ENCODE data around the gene IRF2.

IRF2 gene

GRCh38 chr4:184375027-184375426 is 99.3 kb downstream of the IRF2 start:
- FAIRE-seq (no peak), DNase-seq (ENCODE audit: insufficient read length, low spot score) (no peak)
- no peak for TF ChIP-seq CTCF (IDR thresholded peaks at IDR 0.05; ENCODE audit: insufficient read depth, missing control alignments)

GRCh38 chr4:184373886-184374405 is 100.4 kb downstream of the IRF2 start:
- DNase-seq (ENCODE audit: insufficient read length, low spot score), result no peak
- no peak for TF ChIP-seq CTCF (IDR thresholded peaks at IDR 0.05; ENCODE audit: insufficient read depth, missing control alignments)
- no peak for FAIRE-seq

GRCh38 chr4:184371390-184371787 is 103.0 kb downstream of the IRF2 start:
- no peak for TF ChIP-seq CTCF (IDR thresholded peaks at IDR 0.05; ENCODE audit: insufficient read depth, missing control alignments)
- DNase-seq (ENCODE audit: insufficient read length, low spot score) (no peak), FAIRE-seq (no peak)

- DNase-seq (ENCODE audit: insufficient read length, low spot score), result no peak
- no peak for FAIRE-seq
- no peak for TF ChIP-seq CTCF (IDR thresholded peaks at IDR 0.05; ENCODE audit: insufficient read depth, missing control alignments)
Observed at GRCh38 chr4:184370711-184371389, 103.5 kb downstream of the IRF2 start.

GRCh38 chr4:184369871-184370270 is 104.5 kb downstream of the IRF2 start:
- no peak for FAIRE-seq
- DNase-seq (ENCODE audit: insufficient read length, low spot score), result no peak
- TF ChIP-seq CTCF (IDR thresholded peaks at IDR 0.05; ENCODE audit: insufficient read depth, missing control alignments), result no peak

DNA sequence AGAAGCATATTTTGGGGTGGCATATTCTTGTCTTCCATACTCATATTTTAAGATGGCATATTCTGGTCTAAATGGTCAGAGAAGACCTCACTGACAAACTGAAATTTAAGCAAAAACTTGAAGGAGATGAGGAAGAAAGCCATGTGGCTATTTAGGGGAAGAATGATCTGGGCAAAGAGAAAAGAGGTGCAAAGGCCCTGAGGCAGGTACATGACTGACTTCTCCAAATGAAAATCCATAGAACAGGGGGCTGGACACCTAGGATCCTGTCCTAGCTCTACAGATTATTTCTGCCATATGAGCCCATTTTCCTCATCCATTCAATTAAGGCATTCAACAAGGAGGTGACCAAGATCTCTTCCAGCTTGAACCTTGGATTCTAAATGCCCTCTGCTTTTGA is 105.6 kb downstream of the IRF2 start:
- no peak for FAIRE-seq
- TF ChIP-seq CTCF (IDR thresholded peaks at IDR 0.05; ENCODE audit: insufficient read depth, missing control alignments), result no peak

GRCh38 chr4:184368290-184368689 is 106.1 kb downstream of the IRF2 start:
- FAIRE-seq (no peak), DNase-seq (ENCODE audit: insufficient read length, low spot score) (no peak)
- TF ChIP-seq CTCF (IDR thresholded peaks at IDR 0.05; ENCODE audit: insufficient read depth, missing control alignments), result no peak

More for the DNA sequence above, 105.6 kb downstream of the IRF2 start:
- no peak for DNase-seq (ENCODE audit: insufficient read length, low spot score)
